ENCODE data around the gene SPECC1.
"Not testable (repeated sequence)": the region's sequence is repeated elsewhere in the genome, so short reads cannot be mapped to it uniquely, and the experiment has no call there.

Gene SPECC1

GRCh38 chr17:20216853-20217252 lies 207.7 kb downstream of the SPECC1 start:
- no peak for DNase-seq (ENCODE audit: low spot score)
- TF ChIP-seq CTCF (IDR thresholded peaks at IDR 0.05; ENCODE audit: extremely low read depth, missing control alignments) = no peak

- TF ChIP-seq CTCF (IDR thresholded peaks at IDR 0.05; ENCODE audit: extremely low read depth, missing control alignments) = no peak
- no peak for DNase-seq (ENCODE audit: low spot score)
Observed at GRCh38 chr17:20217677-20218076, 208.5 kb downstream of the SPECC1 start.

DNA sequence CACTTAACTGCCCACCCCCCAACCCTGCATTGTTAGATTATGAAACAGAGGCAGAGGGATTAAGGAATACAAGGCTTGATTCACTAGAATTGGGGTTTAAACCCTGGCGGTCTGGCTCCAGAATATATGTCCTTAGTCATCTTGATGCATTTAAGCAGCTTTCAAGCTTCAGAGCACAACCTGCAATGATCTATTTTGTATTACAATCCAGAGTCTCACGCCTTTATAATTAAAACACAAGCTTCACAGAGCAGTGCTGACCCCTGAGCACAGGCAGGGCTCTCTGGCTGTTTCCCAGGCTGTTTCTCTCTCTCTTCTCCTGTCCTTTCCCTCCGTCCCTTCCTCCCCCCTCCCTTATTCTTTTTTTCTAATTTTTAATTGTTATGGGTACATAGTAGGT lies 209.1 kb downstream of the SPECC1 start:
- DNase-seq (ENCODE audit: low spot score) = no peak
- no peak for TF ChIP-seq CTCF (IDR thresholded peaks at IDR 0.05; ENCODE audit: extremely low read depth, missing control alignments)

DNA sequence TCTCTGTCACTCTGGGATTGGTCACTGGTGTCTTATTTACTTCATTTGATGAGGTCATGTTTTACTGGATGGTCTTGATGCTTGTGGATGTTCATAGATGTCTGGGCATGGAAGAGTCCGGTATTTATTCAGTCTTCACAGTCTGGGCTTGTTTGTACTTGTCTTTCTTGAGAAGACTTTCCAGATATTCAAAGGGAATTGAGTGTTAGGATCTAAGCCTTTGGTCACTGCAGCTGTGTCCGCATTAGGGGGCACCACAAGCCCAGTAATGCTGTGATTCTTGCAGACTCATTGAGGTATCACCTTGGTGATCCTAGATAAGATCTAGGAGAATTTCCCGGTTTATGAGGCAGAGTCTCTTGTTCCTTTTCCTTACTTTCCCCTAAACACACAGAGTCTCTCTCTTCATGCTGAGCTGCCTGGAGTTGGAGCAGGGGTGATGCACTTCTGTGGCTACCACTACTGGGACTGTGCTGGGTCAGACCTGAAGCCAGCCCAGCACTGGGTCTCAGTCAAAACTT lies 214.7 kb downstream of the SPECC1 start:
- no peak for TF ChIP-seq CTCF (IDR thresholded peaks at IDR 0.05; ENCODE audit: extremely low read depth, missing control alignments)
- no peak for DNase-seq (ENCODE audit: low spot score)

DNA sequence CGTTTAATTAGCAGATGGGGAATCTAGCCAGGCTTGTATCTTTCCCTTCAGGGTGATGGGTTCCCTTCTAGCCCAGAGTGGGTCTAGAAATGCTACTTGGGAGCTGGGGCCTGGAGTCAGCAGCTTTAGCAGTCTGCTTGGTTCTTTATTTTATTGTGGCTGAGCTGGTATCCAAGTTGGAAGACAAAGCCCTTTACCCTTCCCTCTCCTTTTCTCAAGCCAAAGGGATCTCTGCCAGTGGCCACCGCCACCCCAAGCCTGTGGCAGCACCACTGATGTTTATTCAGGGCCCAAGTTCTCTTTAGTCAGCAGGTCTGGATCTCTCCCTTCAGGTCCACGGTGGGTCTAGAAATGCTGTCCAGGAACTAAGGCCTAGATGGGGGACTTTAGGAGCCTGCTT lies 215.2 kb downstream of the SPECC1 start:
- DNase-seq (ENCODE audit: low spot score) = no peak
- TF ChIP-seq CTCF (IDR thresholded peaks at IDR 0.05; ENCODE audit: extremely low read depth, missing control alignments) = no peak

DNA sequence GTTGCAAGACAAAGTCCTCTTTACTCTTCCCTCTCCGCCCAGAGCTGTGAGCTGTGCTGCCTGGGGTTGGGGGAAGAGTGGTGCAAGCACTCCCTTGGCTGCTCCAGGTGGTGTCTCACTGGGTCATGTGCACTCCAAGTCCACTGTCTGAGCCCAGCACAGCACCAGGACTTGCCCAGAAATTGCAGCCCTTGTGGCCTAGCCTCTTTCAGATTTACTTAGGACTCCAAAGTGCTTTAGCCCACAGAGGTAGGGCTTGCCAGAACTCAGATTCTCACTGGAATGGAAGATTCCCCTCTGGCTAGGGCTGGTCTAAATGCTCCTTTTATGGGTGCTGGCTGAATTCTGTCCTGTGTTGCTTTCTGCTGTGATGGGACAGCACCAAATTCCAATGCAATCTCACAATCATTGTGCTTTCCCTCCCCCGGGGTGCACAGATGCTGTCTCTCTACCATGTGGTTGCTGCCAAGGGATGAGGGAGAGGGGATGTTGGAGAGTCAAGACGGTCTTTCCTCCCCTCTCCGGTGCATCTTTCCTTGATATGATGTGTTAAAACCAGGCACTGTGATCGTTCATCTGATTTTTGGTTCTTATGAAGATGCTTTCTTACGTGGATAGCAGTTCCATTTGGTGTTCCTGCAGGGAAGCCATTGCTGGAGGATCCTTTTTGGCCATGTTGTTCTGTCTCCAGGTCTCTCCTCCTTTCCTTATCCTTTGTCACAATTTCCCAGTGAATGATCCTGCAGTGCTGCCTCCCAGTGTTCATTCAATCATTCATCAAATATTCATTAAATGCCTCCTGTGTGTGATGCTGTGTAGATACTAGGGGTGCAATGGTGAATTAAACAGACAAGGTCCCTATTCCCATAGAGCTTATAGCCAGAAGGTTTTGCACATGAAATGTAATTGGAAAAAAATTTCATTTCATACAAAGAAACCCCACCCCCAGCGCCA lies 216.3 kb downstream of the SPECC1 start:
- no peak for DNase-seq (ENCODE audit: low spot score)
- no peak for TF ChIP-seq CTCF (IDR thresholded peaks at IDR 0.05; ENCODE audit: extremely low read depth, missing control alignments)

DNA sequence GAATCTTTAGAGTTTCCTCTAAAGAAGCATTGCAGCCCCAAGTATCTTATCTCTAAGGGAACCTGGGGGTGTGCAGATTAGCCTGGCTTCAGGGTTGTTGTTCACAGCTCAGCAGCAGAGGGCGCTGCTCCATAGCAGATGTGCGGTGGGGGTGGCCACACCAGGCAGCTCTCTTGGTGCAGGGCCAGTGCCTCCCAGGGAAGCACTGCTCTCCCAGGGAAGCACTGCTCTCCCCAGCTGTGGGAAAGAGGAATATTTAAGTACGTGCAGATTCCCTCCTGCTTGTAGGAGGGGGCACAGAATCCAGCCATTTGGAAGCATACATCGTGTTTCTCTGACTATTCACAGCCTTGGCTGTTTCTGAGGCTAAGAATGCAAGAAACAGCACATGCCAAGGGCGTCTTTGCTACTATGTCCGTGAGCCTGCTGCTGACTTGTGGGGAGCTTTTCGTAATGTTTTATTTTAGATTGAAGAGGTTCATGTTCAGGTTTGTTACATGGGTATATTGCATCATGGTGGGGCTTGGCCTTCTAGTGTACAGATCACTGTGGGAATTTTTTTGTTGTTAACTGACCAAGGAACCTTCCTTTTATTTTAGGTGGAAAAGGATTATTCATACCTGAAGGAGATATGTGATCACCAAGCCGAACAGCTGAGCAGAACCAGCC lies 217.8 kb downstream of the SPECC1 start:
- peak; percentile 69 for DNase-seq (ENCODE audit: low spot score)
- peak; percentile 66 for TF ChIP-seq CTCF (IDR thresholded peaks at IDR 0.05; ENCODE audit: extremely low read depth, missing control alignments)

DNA sequence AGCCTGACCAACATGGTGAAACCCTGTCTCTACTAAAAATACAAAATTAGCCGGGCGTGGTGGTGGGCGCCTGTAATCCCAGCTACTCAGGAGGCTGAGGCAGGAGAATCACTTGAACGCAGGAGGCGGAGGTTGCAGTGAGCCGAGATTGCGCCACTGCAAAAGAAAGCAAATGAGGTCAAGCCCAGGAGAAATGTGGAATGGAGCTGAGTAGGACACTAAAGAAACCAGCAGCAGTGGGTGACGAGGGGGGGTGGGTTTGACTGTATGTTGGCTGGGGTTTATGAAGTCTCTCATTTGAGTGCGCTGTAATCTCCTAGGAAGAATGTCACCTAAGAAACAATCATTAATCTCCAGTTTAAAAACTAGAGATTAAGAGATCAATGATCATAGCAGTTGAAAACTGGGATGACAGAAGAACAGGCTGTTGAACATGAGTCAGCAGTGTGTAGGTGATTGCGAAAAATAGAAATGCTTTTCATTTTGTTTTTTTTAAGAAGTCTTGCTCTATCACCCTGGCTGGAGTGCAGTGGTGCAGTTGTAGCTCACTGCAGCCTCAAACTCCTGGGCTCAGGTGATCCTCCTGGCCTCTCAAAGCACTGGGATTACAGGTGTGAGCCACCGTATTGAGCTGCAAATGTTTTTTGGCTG lies 218.7 kb downstream of the SPECC1 start:
- not testable (repeated sequence) for DNase-seq (ENCODE audit: low spot score)

All from GM20000 (cell line).